Prostate gland (tissue), 2 donors: ENCODE data around the gene NRN1L.

Experiments
- CTCF ChIP-seq, 4 experiments: fragments of 200-600 bp in 2 of 4; fragments of 450-650 bp in 2 of 4; sonication (generic) in 2 of 4; IDR thresholded peaks; 1 replicate in 3 of 4; 2 replicates in 1 of 4; pipeline ENCODE4 v1.5.1; 2016 to 2019; ENCODE audit warnings: antibody characterized with exemption in 4 of 4, mild to moderate bottlenecking in 2 of 4, moderate library complexity in 2 of 4
- POLR2A ChIP-seq: fragments of 450-650 bp; IDR thresholded peaks from one replicate; pipeline ENCODE4 v1.6.1; 2016; ENCODE audit warnings: antibody characterized with exemption, mild to moderate bottlenecking

- TF ChIP-seq POLR2A (no peak), CTCF (IDR thresholded peaks at IDR 0.05) (no peak)
Observed at GRCh38 chr16:67935101-67935401, 50.4 kb downstream of the NRN1L start.
